Activated naive CD4-positive, alpha-beta T cell (primary cell): ENCODE measurements around the gene SVBP.

Source experiments
- DNase-seq, 4 experiments: peaks; one replicate each; lab custom pipeline; 2025; lab: John Stamatoyannopoulos, UW

The SVBP gene

GRCh38 chr1:42765269-42765668 is 51.9 kb downstream of the SVBP start:
- no peak for DNase-seq

- DNase-seq = no peak
These were observed 54.9 kb downstream of the SVBP start for GRCh38 chr1:42762269-42762668.

GRCh38 chr1:42761567-42761966 is 55.6 kb downstream of the SVBP start:
- no peak for DNase-seq

DNA sequence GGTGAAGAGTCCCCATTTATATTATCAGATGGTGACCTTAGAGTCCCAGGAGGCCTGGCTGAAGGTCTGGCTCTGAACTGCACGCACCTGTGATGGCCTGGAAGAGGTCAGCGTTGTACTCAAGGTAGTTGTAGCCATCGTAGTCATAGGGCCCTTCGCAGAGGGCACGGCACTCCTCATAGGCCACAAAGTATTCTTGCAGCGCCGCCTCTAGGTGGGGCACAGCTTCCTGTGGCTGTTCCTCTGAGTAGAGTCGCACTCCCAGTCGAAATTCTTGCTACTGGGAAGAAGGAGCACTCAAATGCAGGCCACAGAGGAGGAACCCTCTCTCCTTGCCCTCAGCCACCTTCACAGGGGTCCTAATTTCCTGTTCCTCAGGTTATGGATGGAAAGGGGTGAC is 58.1 kb downstream of the SVBP start:
- no peak for DNase-seq

GRCh38 chr1:42758641-42759040 is 58.6 kb downstream of the SVBP start:
- DNase-seq = no peak

DNA sequence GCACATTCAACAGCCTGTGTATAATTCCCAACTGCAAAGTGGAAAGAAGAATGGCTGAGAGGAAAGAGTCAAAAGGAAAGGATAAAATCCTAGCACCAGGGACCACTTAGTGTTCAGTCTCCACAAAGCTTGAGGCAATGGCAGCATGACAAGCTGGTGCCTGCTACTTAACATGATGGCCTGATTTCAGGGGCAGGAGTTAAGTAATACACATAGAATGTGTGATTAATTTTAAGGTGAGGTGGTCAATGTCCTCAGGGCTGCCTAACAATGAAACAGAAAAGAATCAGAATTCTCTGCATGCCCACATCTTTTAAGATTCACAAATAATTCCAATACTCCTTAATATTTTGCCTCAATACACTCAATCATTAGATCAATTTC is 59.3 kb downstream of the SVBP start:
- DNase-seq = no peak
